CD4-positive, alpha-beta T cell treated with Interleukin-17A for 4 hours (primary cell): ENCODE data around the gene TM9SF4.

Source experiments
- DNase-seq: peaks from one replicate; pipeline ENCODE4 v3.0.0-alpha.2; 2020; ENCODE audit warnings: mixed read lengths

The TM9SF4 gene

GRCh38 chr20:32109392-32110172, at the start of gene TM9SF4:
Gene TM9SF4 (plus strand): TSS chr20:32109714. CDS start chr20:32109741, 27 bp downstream.
- peak; percentile 90 for DNase-seq

GRCh38 chr20:32062776-32063170, 46.7 kb upstream of the TM9SF4 start:
- no peak for DNase-seq

GRCh38 chr20:32063695-32064094, 45.8 kb upstream of the TM9SF4 start:
- DNase-seq = no peak

- no peak for DNase-seq
These were observed 44.8 kb upstream of the TM9SF4 start for GRCh38 chr20:32064667-32065066.

GRCh38 chr20:32067234-32067821, 42.2 kb upstream of the TM9SF4 start:
- no peak for DNase-seq

- no peak for DNase-seq
These were observed 41.3 kb upstream of the TM9SF4 start for GRCh38 chr20:32068174-32068573.

- DNase-seq = no peak
These were observed 39.8 kb upstream of the TM9SF4 start for GRCh38 chr20:32069711-32070110.

- DNase-seq = no peak
These were observed 39.2 kb upstream of the TM9SF4 start for GRCh38 chr20:32070282-32070681.

- DNase-seq = no peak
These were observed 38.8 kb upstream of the TM9SF4 start for GRCh38 chr20:32070690-32071213.

GRCh38 chr20:32071395-32072167, 37.9 kb upstream of the TM9SF4 start:
- no peak for DNase-seq

GRCh38 chr20:32072168-32072750, 37.3 kb upstream of the TM9SF4 start:
- no peak for DNase-seq

GRCh38 chr20:32075534-32075933, 34.0 kb upstream of the TM9SF4 start:
- no peak for DNase-seq

- no peak for DNase-seq
These were observed 32.3 kb upstream of the TM9SF4 start for GRCh38 chr20:32077190-32077589.

- DNase-seq = no peak
These were observed 31.2 kb upstream of the TM9SF4 start for GRCh38 chr20:32078322-32078721.

- DNase-seq = no peak
These were observed 30.7 kb upstream of the TM9SF4 start for GRCh38 chr20:32078791-32079190.

GRCh38 chr20:32079655-32080109, 29.8 kb upstream of the TM9SF4 start:
- no peak for DNase-seq

GRCh38 chr20:32080783-32081182, 28.7 kb upstream of the TM9SF4 start:
- no peak for DNase-seq

- DNase-seq = no peak
These were observed 26.0 kb upstream of the TM9SF4 start for GRCh38 chr20:32083469-32083868.

- no peak for DNase-seq
These were observed 22.4 kb upstream of the TM9SF4 start for GRCh38 chr20:32087070-32087469.

- no peak for DNase-seq
These were observed 20.8 kb upstream of the TM9SF4 start for GRCh38 chr20:32088759-32089158.

- no peak for DNase-seq
These were observed 19.7 kb upstream of the TM9SF4 start for GRCh38 chr20:32089637-32090362.

GRCh38 chr20:32091888-32092346, 17.6 kb upstream of the TM9SF4 start:
- peak; percentile 81 for DNase-seq
